HG03095 (cell line): ENCODE data around the gene AKAP1.

ENCODE experiments used
- ATAC-seq: cut with Tn5 transposase; IDR thresholded peaks from one replicate; pipeline ENCODE4 v1.9.1; 2021; ENCODE audit warnings: moderate library complexity; ENCODE audit not compliant: unreplicated experiment

The AKAP1 gene

GRCh38 chr17:57158795-57159194 lies 73.7 kb downstream of the AKAP1 start:
- no peak for ATAC-seq

GRCh38 chr17:57160624-57161023 lies 75.6 kb downstream of the AKAP1 start:
- ATAC-seq, result no peak

GRCh38 chr17:57164814-57165213 lies 79.8 kb downstream of the AKAP1 start:
- ATAC-seq, result no peak

GRCh38 chr17:57165754-57166153 lies 80.7 kb downstream of the AKAP1 start:
- no peak for ATAC-seq

GRCh38 chr17:57166803-57167202 lies 81.8 kb downstream of the AKAP1 start:
- no peak for ATAC-seq

- ATAC-seq, result no peak
These were observed 83.6 kb downstream of the AKAP1 start for GRCh38 chr17:57168695-57169094.

GRCh38 chr17:57170866-57171265 lies 85.8 kb downstream of the AKAP1 start:
- ATAC-seq, result no peak
